AG10803 (cell line): ENCODE data around the gene SEMA4D.

ENCODE experiments used
- DNase-seq: peaks from one replicate; pipeline ENCODE4 v3.0.0; 2010; ENCODE audit warnings: low read depth
- H3K4me3 ChIP-seq: 2 replicates; pipeline ENCODE4 v1.5.1; 2011; ENCODE audit warnings: mild to moderate bottlenecking, low read length, control low read depth
- TF ChIP-seq, protein P1 (sequence below): conservative IDR thresholded peaks from 2 replicates; pipeline ENCODE4 v1.5.1; 2011; ENCODE audit warnings: mild to moderate bottlenecking, low read length, control low read depth, inconsistent platforms

Gene SEMA4D

DNA sequence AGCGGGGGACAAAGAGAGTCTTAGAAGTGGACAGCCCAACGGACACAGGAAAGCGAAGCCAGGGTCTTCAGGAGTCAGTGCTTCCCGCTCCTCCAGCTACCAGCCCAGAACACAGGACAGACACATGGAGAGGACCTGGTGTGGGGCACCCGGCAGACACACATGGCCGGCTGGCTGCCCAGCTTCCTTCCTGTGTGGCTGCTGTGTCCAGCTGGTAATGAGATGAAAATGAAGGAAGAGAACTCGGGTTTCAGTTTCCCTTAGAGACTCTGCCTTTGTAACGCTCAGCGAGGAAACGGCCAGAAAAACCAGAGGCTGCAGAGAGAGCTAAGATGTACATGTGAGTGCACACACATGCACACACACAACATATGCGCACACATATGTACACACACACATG, 92.1 kb downstream of the SEMA4D start:
- no peak overlapping the region for H3K4me3 ChIP-seq
- TF ChIP-seq, protein P1, sequence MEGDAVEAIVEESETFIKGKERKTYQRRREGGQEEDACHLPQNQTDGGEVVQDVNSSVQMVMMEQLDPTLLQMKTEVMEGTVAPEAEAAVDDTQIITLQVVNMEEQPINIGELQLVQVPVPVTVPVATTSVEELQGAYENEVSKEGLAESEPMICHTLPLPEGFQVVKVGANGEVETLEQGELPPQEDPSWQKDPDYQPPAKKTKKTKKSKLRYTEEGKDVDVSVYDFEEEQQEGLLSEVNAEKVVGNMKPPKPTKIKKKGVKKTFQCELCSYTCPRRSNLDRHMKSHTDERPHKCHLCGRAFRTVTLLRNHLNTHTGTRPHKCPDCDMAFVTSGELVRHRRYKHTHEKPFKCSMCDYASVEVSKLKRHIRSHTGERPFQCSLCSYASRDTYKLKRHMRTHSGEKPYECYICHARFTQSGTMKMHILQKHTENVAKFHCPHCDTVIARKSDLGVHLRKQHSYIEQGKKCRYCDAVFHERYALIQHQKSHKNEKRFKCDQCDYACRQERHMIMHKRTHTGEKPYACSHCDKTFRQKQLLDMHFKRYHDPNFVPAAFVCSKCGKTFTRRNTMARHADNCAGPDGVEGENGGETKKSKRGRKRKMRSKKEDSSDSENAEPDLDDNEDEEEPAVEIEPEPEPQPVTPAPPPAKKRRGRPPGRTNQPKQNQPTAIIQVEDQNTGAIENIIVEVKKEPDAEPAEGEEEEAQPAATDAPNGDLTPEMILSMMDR: no peak
- DNase-seq: no peak

DNA sequence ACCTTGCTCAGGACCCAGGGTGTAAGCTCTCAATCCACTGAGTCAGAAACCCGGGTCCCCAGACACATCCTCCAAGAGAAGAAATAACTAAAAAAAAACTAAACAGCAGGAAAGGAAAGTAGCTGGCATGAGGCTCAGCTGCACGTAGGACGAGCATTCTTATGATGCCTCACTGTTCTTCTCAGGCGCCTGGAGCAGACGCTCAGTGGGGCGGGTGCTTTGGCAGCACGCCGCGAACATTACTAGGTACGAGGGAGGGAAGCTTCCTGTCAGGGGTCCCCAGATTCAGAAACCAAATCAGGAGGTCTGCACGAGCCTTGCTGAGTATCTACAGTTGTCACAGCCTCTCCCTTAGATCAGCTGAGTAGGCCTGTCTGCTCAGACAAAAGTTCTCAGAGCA, 93.8 kb downstream of the SEMA4D start:
- TF ChIP-seq, protein P1: no peak
- no peak overlapping the region for H3K4me3 ChIP-seq
- no peak for DNase-seq

DNA sequence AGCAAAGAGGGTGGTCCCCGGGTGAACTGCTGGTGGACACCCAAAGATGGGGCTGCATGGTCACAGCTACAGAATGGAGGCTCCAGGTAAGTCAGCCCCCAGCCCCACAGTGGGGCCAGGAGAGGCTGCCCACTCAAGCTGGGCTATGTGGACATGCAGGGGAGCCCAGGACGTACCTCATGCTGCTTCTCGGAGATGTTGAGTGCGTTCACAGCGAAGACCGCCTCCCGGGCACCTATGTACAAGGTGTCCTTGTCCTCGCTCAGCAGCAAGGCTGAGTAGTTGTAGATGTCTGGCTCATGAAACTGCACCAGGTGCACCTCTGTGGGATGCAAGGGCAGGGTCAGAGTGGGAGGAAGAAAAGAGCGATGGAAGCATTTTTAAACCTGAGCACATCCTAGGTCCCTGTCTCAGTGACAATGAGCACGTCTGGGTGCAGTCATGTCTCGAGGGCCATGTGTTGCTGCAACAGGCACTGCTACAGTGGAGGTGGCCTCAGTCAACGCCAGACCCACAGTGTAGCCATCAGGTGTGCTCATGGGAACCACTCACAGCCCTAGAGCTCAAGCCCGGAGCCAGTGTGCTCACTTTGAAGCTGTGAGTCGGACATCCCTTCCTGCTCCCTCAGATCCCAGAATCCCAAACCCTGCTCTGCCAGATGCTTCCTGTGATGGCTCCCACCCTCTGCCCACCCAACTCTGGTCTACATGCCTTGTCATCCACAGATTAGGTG, 95.1 kb downstream of the SEMA4D start:
- TF ChIP-seq, protein P1: no peak
- no peak overlapping the region for H3K4me3 ChIP-seq
- no peak for DNase-seq

DNA sequence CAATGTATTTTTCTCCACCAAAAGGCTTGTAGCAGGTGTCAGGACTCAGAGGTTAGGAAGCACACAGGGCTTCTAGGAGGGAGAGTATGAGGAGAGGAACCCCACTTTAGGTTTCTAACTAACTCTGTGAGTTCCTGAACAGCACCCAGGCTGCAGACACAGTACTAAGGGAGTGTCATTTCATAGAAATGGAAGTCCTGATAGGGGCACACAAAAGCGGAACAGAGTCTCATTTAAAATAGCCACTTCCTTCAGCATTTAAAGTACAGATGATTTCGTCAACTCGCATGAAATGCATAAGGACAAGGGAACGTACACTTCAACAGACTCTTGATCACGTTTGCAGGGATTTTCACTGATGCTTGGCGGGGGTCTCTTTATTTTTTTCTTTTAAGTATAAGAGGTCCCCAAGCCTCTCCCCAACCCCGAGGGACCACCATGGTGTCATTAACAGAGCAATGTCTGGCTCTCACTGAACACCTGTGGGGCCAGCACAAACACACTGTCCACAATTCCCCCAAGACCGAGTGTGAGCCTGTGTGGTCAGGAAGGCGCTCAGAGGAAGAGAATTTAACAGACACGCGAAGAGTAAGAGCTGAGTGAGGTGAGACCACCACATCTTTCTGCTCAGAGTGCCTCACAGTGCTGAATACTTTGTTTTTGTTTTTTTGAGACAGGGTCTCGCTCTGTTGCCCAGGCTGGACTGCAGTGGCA, 97.4 kb downstream of the SEMA4D start:
- TF ChIP-seq, protein P1: no peak
- H3K4me3 ChIP-seq: no peak overlapping the region
- no peak for DNase-seq

DNA sequence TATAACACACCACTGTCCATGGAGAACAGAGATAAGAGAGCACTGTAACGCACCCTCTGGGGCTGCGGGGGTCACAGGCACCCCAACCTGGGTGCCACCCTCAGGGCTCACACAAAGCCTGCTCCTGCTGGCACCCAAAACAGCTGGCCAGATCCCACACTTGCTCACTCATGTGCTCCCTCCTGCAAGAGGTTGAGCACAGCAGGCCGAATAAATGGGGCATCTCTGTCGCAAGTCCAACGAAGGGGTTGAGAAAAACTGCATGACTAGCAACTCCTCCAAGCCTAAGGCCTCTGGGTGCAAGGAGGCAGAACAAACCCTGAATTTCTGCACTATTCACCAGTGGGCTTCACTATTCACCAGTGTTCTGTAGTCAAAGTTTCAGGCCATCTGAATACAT, 99.3 kb downstream of the SEMA4D start:
- TF ChIP-seq, protein P1: no peak
- no peak overlapping the region for H3K4me3 ChIP-seq
- DNase-seq: no peak

DNA sequence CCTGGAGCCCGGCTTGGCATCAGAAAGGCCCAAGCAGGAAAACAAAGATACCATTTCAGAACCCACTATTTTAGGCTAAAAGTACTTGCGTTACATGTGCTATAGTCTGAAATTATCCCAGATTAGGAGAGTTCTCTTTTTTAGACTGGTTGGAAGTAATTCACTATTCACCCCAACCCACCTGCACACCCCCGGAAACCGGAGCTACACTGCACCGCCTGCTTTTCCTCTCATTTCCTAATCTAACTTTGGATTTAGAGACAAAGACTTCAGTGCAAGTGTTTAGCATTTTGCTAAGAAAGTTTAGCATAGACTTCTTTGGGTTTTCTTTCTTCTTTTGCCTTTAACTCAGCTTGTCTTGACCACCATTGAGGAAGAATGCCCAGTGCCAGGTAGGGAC, 100.4 kb downstream of the SEMA4D start:
- TF ChIP-seq, protein P1: no peak
- no peak for DNase-seq
- no peak overlapping the region for H3K4me3 ChIP-seq
